GM12872 (cell line): ENCODE results near the gene ARHGEF9.

ENCODE experiments used
- CTCF ChIP-seq: IDR thresholded peaks from 3 replicates; pipeline ENCODE4 v1.5.1; 2011; ENCODE audit warnings: low read depth, mild to moderate bottlenecking, low read length, moderate library complexity; ENCODE audit not compliant: insufficient read depth

Gene ARHGEF9

DNA sequence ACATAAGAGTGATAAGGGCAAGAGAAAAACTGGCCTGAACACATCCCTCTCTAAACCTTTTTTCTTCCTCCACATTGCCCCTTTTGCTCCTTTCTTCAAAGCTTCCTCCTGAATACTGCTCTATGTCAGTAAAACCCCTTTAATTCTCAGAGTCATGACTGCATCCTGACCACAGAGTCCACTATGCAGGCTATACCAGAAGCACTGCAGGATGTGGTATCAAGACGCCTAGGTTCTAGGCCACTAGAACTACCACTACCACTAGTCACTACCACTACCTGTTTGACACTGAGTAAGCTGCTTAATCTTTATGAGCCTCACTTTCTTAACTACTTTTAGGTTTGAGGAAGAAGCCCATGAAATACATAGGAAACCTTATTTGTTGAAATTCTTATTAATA lies 38.7 kb downstream of the ARHGEF9 start:
- no peak for TF ChIP-seq CTCF

DNA sequence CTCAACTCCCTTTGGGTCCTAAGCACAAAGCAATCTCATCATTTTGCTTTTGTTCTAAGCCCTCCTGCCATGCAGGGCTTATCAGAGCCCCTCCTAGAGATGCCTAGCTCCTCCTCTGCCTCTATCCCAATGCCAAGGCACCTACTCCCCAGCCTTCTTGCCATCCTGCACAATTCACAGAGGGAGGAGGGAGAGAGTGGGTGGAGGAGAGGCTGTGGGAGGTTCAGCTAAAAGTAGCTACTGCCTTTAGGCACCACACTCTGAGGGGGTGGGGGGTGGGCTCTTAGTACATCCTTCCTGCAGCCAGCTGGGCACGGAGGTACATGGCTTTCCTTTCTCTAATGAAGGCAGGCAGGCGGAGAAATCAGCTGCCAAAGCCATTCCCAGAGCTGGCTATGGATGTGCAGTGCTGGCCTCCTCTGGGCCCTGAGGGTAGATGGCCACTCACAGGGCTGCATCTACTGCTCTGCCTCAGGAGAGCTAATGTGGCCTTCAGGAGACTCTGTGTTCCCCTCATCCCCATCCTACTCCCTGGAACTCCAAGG lies 40.1 kb downstream of the ARHGEF9 start:
- no peak for TF ChIP-seq CTCF

- no peak for TF ChIP-seq CTCF
These were observed 41.4 kb downstream of the ARHGEF9 start for GRCh38 chrX:63743596-63743995.

DNA sequence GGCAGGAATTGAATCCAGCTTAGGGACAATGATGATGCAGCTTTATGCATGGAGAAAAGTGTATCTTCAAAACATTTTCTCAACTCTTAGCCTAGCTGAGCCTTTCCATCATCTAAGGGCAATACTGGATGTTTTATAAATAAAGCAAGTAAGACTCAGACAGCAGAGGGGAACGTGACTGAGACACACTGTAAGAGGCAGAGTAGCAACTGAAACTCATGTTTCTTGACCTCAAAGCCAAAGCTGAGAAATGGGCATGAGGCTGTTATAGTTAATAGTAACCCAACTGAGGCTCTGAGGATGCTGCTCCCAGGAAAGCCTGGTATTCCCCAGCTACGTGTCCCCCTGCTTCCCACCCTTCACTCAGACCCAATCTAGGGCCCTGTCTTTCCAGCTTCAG lies 44.6 kb downstream of the ARHGEF9 start:
- TF ChIP-seq CTCF = no peak

DNA sequence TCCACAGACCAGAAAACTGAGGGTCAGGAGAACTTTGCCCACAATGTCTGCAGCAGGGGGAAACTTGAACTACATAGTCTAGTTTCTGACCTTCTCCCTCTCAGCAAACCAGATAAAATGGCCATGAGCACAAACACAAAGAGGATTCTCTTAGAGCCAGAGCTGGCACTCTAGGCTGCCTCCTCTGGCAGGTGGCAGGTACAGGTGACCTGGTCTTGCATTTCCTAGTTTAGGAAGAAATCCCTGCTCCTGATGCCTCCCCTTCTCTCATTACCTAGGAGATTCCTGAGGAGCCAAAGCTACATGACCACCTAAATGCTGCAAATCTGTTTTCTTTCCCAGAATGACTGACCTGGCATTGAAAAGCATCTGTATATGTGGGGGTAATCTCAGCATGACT lies 45.1 kb downstream of the ARHGEF9 start:
- 0 out of 3 replicates have a peak, but pooled peaks have one; percentile 18 for TF ChIP-seq CTCF

DNA sequence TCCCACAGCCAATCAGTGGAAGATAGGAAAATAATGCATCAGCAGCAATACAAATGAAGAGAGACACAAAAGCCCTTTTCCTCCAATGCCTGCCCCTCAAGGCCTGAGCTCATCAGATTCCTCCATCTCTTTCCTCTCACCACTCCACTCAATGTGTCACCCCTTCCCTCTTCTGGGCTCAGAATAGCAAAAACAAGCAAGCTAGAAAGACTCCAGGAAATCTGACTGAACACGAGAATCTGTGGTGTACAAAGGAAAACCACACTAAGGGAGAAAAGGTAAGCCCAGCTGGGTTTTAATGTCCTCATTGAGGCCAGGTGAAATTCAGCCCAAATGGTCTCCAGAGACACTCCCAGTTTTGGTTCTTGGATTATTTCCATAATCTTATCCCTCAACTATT lies 46.3 kb downstream of the ARHGEF9 start:
- no peak for TF ChIP-seq CTCF

- no peak for TF ChIP-seq CTCF
These were observed 47.7 kb downstream of the ARHGEF9 start for GRCh38 chrX:63737131-63737921.
